Liver (tissue), 9 donors: Measurements from ENCODE around the gene PROZ. TPM values are rescaled to one million over a fixed set of nuclear protein-coding genes. Genes with fewer than 3 reads are reported as not detected.

Source experiments
- DNase-seq: peaks from one replicate; pipeline ENCODE4 v3.0.0-alpha.2; 2017; ENCODE audit warnings: low spot score
- H3K27ac ChIP-seq, 2 donors: one replicate each; pipeline ENCODE4 v1.7.0; 2013; ENCODE audit warnings: inconsistent platforms in 2 of 2, low read length in 2 of 2, control low read depth in 1 of 2, low read depth in 1 of 2, mild to moderate bottlenecking in 1 of 2
- H3K27me3 ChIP-seq, 4 donors: one replicate each; pipeline versions ENCODE4 v1.6.1 to v1.7.0; 2013; ENCODE audit warnings: low read length in 3 of 4, inconsistent platforms in 1 of 4, mild to moderate bottlenecking in 1 of 4, moderate library complexity in 1 of 4; ENCODE audit not compliant: control insufficient read depth in 4 of 4, insufficient read depth in 4 of 4
- H3K36me3 ChIP-seq, 4 donors: one replicate each; pipeline versions ENCODE4 v1.6.1 to v1.7.0; 2013; ENCODE audit warnings: low read length in 3 of 4, mild to moderate bottlenecking in 3 of 4, low read depth in 1 of 4, moderate library complexity in 1 of 4; ENCODE audit not compliant: control insufficient read depth in 4 of 4, insufficient read depth in 3 of 4
- H3K4me1 ChIP-seq, 4 donors: one replicate each; pipeline versions ENCODE4 v1.6.1 to v1.7.0; 2013; ENCODE audit warnings: low read length in 3 of 4, mild to moderate bottlenecking in 3 of 4, moderate library complexity in 1 of 4; ENCODE audit not compliant: control insufficient read depth in 4 of 4, insufficient read depth in 4 of 4
- H3K4me3 ChIP-seq, 3 donors: one replicate each; pipeline versions ENCODE4 v1.6.1 to v1.7.0; 2013; ENCODE audit warnings: low read length in 3 of 3, control low read depth in 1 of 3, low read depth in 1 of 3, mild to moderate bottlenecking in 1 of 3
- H3K9ac ChIP-seq, 2 donors: one replicate each; pipeline ENCODE4 v1.7.0; 2013; ENCODE audit warnings: low read length in 2 of 2, mild to moderate bottlenecking in 2 of 2, moderate library complexity in 2 of 2, control low read depth in 1 of 2, low read depth in 1 of 2
- H3K9me3 ChIP-seq, 4 donors: one replicate each; pipeline versions ENCODE4 v1.6.1 to v1.7.0; 2013; ENCODE audit warnings: low read length in 3 of 4; ENCODE audit not compliant: control insufficient read depth in 4 of 4
- EGR1 ChIP-seq, 2 donors: IDR thresholded peaks; 2 replicates each; pipeline ENCODE4 v1.6.1; 2016 to 2018; ENCODE audit warnings: antibody characterized with exemption in 2 of 2, low read depth in 2 of 2
- FOXA1 ChIP-seq: IDR thresholded peaks from 2 replicates; pipeline ENCODE4 v1.6.1; 2016; ENCODE audit warnings: antibody characterized with exemption
- FOXA2 ChIP-seq: IDR thresholded peaks from 2 replicates; pipeline ENCODE4 v1.6.1; 2016; ENCODE audit warnings: antibody characterized with exemption
- HNF4G ChIP-seq: IDR thresholded peaks from 2 replicates; pipeline ENCODE4 v1.6.1; 2016; ENCODE audit warnings: antibody characterized with exemption
- JUND ChIP-seq, 2 donors: IDR thresholded peaks; 2 replicates each; pipeline ENCODE4 v1.6.1; 2016; ENCODE audit warnings: antibody characterized with exemption in 2 of 2
- SP1 ChIP-seq: IDR thresholded peaks from 2 replicates; pipeline ENCODE4 v1.6.1; 2018; ENCODE audit warnings: antibody characterized with exemption, mild to moderate bottlenecking
- TAF1 ChIP-seq: conservative IDR thresholded peaks from 2 replicates; pipeline ENCODE4 v1.6.1; 2016; ENCODE audit warnings: antibody characterized with exemption, mild to moderate bottlenecking
- YY1 ChIP-seq: IDR thresholded peaks from 2 replicates; pipeline ENCODE4 v1.6.1; 2016; ENCODE audit warnings: antibody characterized with exemption, mild to moderate bottlenecking
- WGBS: extraction: QIAGEN DNeasy Blood & Tissue Kit; methylation state at CpG from one replicate; pipeline ENCODE4 v1.1.7; 2013; 5-methylcytosine and 5-hydroxymethylcytosine counted together
- polyA plus RNA-seq, 2 donors: library from polyadenylated mRNA; stranded (reverse) in 1 of 2; unstranded in 1 of 2; fragments of 200-250 nt in 1 of 2; fragments of >200 nt in 1 of 2; fragmentation: Nextera tagmentation in 1 of 2; extraction: Ambion mirVana in 1 of 2; gene quantifications; one replicate each; pipeline versions ENCODE4 v1.2.1 to v1.2.3, GENCODE V29; 2013 to 2015
- total RNA-seq, 2 donors: library from RNA; depleted of rRNA; stranded (reverse); fragments of >200 nt; gene quantifications; one replicate each; pipeline ENCODE4 v1.2.3, GENCODE V29; 2014
- TF ChIP-seq, protein P1 (sequence below): IDR thresholded peaks from 2 replicates; pipeline ENCODE4 v1.6.1; 2016; ENCODE audit warnings: antibody characterized with exemption
- TF ChIP-seq, protein P2 (sequence below): IDR thresholded peaks from 2 replicates; pipeline ENCODE4 v1.6.1; 2016; ENCODE audit warnings: antibody characterized with exemption, mild to moderate bottlenecking
- TF ChIP-seq, protein P3 (sequence below): IDR thresholded peaks from 2 replicates; pipeline ENCODE4 v1.6.1; 2016; ENCODE audit warnings: antibody characterized with exemption
- TF ChIP-seq, protein P4 (sequence below): fragments of 150-350 bp; IDR thresholded peaks from 2 replicates; pipeline ENCODE4 v1.5.1; 2017; ENCODE audit warnings: improper control_type of control experiment, low read depth, low read length; ENCODE audit not compliant: missing input control
- donor health status: healthy.
- donor health status: healthy.
- donor health status: healthy.
- donor health status: healthy.
- donor health status: healthy.

The PROZ gene
- total and polyA plus RNA-seq, 4 donors, result 10.6 to 40.7 (median 30.3) TPM

DNA sequence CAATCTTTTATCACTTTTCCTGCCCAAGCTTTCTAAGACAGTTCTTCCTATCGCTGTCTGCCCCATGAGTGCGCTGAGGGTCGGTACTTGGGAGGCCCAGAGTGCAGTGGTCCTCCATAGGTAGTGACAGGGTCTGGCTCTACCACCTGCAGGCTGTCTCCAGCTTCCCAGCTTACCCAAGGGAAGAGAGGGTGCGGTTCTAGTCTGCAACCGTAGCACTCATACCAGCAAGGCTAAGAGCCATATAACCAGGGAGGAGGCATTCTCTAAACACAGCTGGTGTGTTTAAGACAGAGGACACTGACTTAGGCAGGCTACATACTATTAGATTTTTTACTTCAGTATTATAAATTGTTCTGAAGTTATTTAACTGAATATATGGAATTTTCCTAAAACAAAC, 8.2 kb downstream of the PROZ start:
- TF ChIP-seq, protein P1, sequence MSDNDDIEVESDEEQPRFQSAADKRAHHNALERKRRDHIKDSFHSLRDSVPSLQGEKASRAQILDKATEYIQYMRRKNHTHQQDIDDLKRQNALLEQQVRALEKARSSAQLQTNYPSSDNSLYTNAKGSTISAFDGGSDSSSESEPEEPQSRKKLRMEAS, result no peak
- no peak for DNase-seq
- Histone ChIP-seq H3K27me3 (no peaks in the 10 kb centered on the region), H3K36me3 (peaks cover 0 to 27% (median 10%) of the 10 kb centered on the region in 4 donors), H3K4me3 (no peak overlapping the region), H3K27ac (no peak overlapping the region), H3K4me1 (peaks cover 0 to 6% (median 3%) of the 10 kb centered on the region in 4 donors), H3K9me3 (no peaks in the 10 kb centered on the region), H3K9ac (no peak overlapping the region)
- 85% methylated on average over 5 of the region's 5 CpGs for WGBS

DNA sequence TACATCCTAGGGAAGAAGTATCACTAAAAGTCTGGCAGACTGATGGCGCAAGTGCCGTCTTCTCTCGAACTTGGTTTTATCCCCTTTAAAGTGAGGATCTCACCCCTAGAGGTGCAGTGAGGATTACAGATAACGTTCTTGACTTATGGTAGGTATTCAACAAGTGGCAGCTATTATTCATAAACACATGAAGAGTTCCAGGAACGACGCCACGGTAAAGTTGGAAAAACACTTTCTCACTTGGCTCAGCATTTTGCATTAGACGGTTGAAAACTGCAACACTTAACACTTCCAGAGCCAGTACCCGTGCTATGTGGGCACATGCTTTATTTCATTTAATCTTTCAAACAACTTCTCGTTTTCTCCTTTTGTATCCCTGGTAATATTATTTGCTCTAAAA, 8.7 kb downstream of the PROZ start:
- Histone ChIP-seq H3K9ac (no peak overlapping the region), H3K36me3 (peaks cover 0 to 31% (median 14%) of the 10 kb centered on the region in 4 donors), H3K9me3 (no peaks in the 10 kb centered on the region), H3K4me3 (no peak overlapping the region), H3K27me3 (no peaks in the 10 kb centered on the region), H3K4me1 (peaks cover 0 to 6% (median 3%) of the 10 kb centered on the region in 4 donors), H3K27ac (no peak overlapping the region)
- DNase-seq, result no peak
- TF ChIP-seq JUND (IDR thresholded peaks at IDR 0.05) (no peak), YY1 (no peak)
- TF ChIP-seq, protein P2, sequence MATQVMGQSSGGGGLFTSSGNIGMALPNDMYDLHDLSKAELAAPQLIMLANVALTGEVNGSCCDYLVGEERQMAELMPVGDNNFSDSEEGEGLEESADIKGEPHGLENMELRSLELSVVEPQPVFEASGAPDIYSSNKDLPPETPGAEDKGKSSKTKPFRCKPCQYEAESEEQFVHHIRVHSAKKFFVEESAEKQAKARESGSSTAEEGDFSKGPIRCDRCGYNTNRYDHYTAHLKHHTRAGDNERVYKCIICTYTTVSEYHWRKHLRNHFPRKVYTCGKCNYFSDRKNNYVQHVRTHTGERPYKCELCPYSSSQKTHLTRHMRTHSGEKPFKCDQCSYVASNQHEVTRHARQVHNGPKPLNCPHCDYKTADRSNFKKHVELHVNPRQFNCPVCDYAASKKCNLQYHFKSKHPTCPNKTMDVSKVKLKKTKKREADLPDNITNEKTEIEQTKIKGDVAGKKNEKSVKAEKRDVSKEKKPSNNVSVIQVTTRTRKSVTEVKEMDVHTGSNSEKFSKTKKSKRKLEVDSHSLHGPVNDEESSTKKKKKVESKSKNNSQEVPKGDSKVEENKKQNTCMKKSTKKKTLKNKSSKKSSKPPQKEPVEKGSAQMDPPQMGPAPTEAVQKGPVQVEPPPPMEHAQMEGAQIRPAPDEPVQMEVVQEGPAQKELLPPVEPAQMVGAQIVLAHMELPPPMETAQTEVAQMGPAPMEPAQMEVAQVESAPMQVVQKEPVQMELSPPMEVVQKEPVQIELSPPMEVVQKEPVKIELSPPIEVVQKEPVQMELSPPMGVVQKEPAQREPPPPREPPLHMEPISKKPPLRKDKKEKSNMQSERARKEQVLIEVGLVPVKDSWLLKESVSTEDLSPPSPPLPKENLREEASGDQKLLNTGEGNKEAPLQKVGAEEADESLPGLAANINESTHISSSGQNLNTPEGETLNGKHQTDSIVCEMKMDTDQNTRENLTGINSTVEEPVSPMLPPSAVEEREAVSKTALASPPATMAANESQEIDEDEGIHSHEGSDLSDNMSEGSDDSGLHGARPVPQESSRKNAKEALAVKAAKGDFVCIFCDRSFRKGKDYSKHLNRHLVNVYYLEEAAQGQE, result no peak
- 83% methylated on average over 10 of the region's 10 CpGs for WGBS

DNA sequence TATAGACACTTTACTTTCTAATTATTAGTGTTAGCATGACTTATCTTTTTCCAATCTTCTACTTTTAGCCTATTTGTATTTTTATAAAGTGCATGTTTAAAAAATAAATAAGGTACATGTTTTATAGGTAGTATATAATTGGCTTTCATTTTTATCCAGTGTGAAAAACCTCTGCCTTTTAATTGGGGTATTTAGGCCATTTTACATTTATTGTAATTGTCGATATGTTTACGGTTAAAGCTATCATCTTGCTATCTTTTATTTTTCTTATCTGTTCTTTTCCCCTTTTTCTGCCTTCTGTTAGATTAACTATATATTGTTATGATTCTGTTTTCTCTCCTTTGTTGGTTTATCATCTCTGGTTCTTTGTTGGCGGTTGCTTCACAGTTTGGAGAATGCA, 9.1 kb downstream of the PROZ start:
- H3K4me3 ChIP-seq, result no peak overlapping the region
- no peak overlapping the region for H3K27ac ChIP-seq
- peaks cover 3 to 36% (median 16%) of the 10 kb centered on the region in 4 donors for H3K36me3 ChIP-seq
- DNase-seq, result no peak
- H3K27me3 ChIP-seq, result no peaks in the 10 kb centered on the region
- no peak for TF ChIP-seq JUND (IDR thresholded peaks at IDR 0.05)
- TF ChIP-seq, protein P1, result no peak
- TF ChIP-seq, protein P2, result no peak
- TF ChIP-seq FOXA1, result no peak
- TF ChIP-seq, protein P3, sequence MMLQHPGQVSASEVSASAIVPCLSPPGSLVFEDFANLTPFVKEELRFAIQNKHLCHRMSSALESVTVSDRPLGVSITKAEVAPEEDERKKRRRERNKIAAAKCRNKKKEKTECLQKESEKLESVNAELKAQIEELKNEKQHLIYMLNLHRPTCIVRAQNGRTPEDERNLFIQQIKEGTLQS, result no peak
- TF ChIP-seq SP1, result no peak
- TF ChIP-seq TAF1, result no peak
- TF ChIP-seq FOXA2, result no peak
- TF ChIP-seq, protein P4, sequence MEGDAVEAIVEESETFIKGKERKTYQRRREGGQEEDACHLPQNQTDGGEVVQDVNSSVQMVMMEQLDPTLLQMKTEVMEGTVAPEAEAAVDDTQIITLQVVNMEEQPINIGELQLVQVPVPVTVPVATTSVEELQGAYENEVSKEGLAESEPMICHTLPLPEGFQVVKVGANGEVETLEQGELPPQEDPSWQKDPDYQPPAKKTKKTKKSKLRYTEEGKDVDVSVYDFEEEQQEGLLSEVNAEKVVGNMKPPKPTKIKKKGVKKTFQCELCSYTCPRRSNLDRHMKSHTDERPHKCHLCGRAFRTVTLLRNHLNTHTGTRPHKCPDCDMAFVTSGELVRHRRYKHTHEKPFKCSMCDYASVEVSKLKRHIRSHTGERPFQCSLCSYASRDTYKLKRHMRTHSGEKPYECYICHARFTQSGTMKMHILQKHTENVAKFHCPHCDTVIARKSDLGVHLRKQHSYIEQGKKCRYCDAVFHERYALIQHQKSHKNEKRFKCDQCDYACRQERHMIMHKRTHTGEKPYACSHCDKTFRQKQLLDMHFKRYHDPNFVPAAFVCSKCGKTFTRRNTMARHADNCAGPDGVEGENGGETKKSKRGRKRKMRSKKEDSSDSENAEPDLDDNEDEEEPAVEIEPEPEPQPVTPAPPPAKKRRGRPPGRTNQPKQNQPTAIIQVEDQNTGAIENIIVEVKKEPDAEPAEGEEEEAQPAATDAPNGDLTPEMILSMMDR, result no peak
- no peak for TF ChIP-seq EGR1 (IDR thresholded peaks at IDR 0.05; ENCODE audit: low read depth in 2 of 2)
- no peak for TF ChIP-seq YY1
- no peak for TF ChIP-seq HNF4G
- peaks cover 0 to 6% (median 3%) of the 10 kb centered on the region in 4 donors for H3K4me1 ChIP-seq
- no peaks in the 10 kb centered on the region for H3K9me3 ChIP-seq
- no peak overlapping the region for H3K9ac ChIP-seq
- WGBS, result 97% methylated on average over 3 of the region's 3 CpGs
